ENCODE measurements around the gene TMIGD1. TPM values are rescaled to one million over a fixed set of nuclear protein-coding genes. Genes with fewer than 3 reads are reported as not detected.

The TMIGD1 gene
- total and polyA plus RNA-seq, 2 of the 13 experiments (the other 11 are each of a cell fraction or from before 2014, with no cell fraction given) = not detected

- TF ChIP-seq, protein P1, sequence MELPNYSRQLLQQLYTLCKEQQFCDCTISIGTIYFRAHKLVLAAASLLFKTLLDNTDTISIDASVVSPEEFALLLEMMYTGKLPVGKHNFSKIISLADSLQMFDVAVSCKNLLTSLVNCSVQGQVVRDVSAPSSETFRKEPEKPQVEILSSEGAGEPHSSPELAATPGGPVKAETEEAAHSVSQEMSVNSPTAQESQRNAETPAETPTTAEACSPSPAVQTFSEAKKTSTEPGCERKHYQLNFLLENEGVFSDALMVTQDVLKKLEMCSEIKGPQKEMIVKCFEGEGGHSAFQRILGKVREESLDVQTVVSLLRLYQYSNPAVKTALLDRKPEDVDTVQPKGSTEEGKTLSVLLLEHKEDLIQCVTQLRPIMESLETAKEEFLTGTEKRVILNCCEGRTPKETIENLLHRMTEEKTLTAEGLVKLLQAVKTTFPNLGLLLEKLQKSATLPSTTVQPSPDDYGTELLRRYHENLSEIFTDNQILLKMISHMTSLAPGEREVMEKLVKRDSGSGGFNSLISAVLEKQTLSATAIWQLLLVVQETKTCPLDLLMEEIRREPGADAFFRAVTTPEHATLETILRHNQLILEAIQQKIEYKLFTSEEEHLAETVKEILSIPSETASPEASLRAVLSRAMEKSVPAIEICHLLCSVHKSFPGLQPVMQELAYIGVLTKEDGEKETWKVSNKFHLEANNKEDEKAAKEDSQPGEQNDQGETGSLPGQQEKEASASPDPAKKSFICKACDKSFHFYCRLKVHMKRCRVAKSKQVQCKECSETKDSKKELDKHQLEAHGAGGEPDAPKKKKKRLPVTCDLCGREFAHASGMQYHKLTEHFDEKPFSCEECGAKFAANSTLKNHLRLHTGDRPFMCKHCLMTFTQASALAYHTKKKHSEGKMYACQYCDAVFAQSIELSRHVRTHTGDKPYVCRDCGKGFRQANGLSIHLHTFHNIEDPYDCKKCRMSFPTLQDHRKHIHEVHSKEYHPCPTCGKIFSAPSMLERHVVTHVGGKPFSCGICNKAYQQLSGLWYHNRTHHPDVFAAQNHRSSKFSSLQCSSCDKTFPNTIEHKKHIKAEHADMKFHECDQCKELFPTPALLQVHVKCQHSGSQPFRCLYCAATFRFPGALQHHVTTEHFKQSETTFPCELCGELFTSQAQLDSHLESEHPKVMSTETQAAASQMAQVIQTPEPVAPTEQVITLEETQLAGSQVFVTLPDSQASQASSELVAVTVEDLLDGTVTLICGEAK (IDR thresholded peaks at IDR 0.05) = no peak
- TF ChIP-seq, protein P1 (CRISPR knock-in tag; IDR thresholded peaks at IDR 0.05) = no peak
- no peak for TF ChIP-seq ZNF598 (CRISPR knock-in tag; IDR thresholded peaks at IDR 0.05; ENCODE audit: borderline replicate concordance)
- TF ChIP-seq, protein P2, sequence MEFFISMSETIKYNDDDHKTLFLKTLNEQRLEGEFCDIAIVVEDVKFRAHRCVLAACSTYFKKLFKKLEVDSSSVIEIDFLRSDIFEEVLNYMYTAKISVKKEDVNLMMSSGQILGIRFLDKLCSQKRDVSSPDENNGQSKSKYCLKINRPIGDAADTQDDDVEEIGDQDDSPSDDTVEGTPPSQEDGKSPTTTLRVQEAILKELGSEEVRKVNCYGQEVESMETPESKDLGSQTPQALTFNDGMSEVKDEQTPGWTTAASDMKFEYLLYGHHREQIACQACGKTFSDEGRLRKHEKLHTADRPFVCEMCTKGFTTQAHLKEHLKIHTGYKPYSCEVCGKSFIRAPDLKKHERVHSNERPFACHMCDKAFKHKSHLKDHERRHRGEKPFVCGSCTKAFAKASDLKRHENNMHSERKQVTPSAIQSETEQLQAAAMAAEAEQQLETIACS (CRISPR knock-in tag; IDR thresholded peaks at IDR 0.05) = no peak
- TF ChIP-seq TOE1 (CRISPR knock-in tag; IDR thresholded peaks at IDR 0.05) = no peak
- no peak for TF ChIP-seq ZNF256 (CRISPR knock-in tag; conservative IDR thresholded peaks at IDR 0.05)
- peak; percentile 55; the same call in 1 of the 2 replicates for TF ChIP-seq ZBTB25 (CRISPR knock-in tag; IDR thresholded peaks at IDR 0.05)
- TF ChIP-seq DNMT3B (CRISPR knock-in tag; conservative IDR thresholded peaks at IDR 0.05) = no peak
- 0 out of 2 replicates have a peak, but pooled peaks have one; percentile 48 for TF ChIP-seq MYNN (CRISPR knock-in tag; IDR thresholded peaks at IDR 0.05; ENCODE audit: low read depth)
- no peak for TF ChIP-seq SRSF1 (optimal IDR thresholded peaks at IDR 0.05; ENCODE audit: low read depth, low read length)
- peak; percentile 42; the same call in 1 of the 2 replicates for TF ChIP-seq KDM6A (CRISPR knock-in tag; IDR thresholded peaks at IDR 0.05; ENCODE audit: low read depth)
- TF ChIP-seq GTF2F1 (IDR thresholded peaks at IDR 0.05; ENCODE audit: low read length) = no peak
- TF ChIP-seq, protein P3, sequence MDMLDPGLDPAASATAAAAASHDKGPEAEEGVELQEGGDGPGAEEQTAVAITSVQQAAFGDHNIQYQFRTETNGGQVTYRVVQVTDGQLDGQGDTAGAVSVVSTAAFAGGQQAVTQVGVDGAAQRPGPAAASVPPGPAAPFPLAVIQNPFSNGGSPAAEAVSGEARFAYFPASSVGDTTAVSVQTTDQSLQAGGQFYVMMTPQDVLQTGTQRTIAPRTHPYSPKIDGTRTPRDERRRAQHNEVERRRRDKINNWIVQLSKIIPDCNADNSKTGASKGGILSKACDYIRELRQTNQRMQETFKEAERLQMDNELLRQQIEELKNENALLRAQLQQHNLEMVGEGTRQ (IDR thresholded peaks at IDR 0.05; ENCODE audit: low read depth, low read length) = no peak
- TF ChIP-seq, protein P3 (CRISPR knock-in tag; IDR thresholded peaks at IDR 0.05; ENCODE audit: borderline replicate concordance) = no peak
These were observed 43.0 kb upstream of the TMIGD1 start (continued) for GRCh38 chr17:30376621-30377452.
